ENCODE results near the gene THAP4.

DNA sequence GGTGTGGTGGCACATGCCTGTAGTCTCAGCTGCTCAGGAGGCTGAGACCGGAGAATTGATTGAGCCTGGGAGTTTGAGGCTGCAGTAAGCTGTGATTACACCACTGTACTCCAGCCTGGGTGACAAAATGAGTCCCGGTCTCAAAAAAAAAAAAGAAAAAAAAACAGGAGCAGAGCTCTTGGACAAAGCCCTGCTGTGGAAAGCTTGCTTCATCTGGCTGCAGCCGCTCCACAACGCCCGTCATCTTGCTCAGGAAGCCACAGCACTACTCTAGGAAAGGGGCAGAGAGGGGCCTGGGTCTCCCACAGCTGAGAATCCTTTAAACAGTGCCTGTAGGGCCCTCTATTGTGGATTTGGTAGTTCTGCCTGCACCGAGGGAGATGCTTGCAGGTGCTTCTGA is 11.5 kb upstream of the THAP4 start:
- TF ChIP-seq, protein P1, sequence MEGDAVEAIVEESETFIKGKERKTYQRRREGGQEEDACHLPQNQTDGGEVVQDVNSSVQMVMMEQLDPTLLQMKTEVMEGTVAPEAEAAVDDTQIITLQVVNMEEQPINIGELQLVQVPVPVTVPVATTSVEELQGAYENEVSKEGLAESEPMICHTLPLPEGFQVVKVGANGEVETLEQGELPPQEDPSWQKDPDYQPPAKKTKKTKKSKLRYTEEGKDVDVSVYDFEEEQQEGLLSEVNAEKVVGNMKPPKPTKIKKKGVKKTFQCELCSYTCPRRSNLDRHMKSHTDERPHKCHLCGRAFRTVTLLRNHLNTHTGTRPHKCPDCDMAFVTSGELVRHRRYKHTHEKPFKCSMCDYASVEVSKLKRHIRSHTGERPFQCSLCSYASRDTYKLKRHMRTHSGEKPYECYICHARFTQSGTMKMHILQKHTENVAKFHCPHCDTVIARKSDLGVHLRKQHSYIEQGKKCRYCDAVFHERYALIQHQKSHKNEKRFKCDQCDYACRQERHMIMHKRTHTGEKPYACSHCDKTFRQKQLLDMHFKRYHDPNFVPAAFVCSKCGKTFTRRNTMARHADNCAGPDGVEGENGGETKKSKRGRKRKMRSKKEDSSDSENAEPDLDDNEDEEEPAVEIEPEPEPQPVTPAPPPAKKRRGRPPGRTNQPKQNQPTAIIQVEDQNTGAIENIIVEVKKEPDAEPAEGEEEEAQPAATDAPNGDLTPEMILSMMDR (conservative IDR thresholded peaks at IDR 0.05): no peak
- no peak for TF ChIP-seq EZH2 (IDR thresholded peaks at IDR 0.05; ENCODE audit: low read depth)

Measured in PC-9 (cell line).